Sigmoid colon (tissue), 7 donors: ENCODE results near the gene INO80E. TPM values are rescaled to one million over a fixed set of nuclear protein-coding genes. Genes with fewer than 3 reads are reported as not detected.
"Not testable (repeated sequence)": the region's sequence is repeated elsewhere in the genome, so short reads cannot be mapped to it uniquely, and the experiment has no call there.

ENCODE experiments used
- DNase-seq: peaks from one replicate; pipeline ENCODE4 v3.0.0-alpha.2; 2019
- H3K27ac ChIP-seq, 4 donors: fragments of 200-600 bp; sonication (generic); one replicate each; pipeline ENCODE4 v1.5.1; 2016 to 2019; ENCODE audit warnings: mild to moderate bottlenecking in 1 of 4
- H3K27me3 ChIP-seq, 3 donors: fragments of 200-600 bp; sonication (generic); one replicate each; pipeline ENCODE4 v1.5.1; 2019; ENCODE audit warnings: mild to moderate bottlenecking in 1 of 3
- H3K36me3 ChIP-seq, 4 donors: fragments of 200-600 bp; sonication (generic); one replicate each; pipeline ENCODE4 v1.5.1; 2016 to 2019
- H3K4me1 ChIP-seq, 4 donors: fragments of 200-600 bp; sonication (generic); one replicate each; pipeline ENCODE4 v1.5.1; 2017 to 2019
- H3K4me3 ChIP-seq, 4 donors: fragments of 200-600 bp; sonication (generic); one replicate each; pipeline ENCODE4 v1.5.1; 2017 to 2019; ENCODE audit warnings: mild to moderate bottlenecking in 2 of 4, moderate library complexity in 1 of 4
- H3K9me3 ChIP-seq, 4 donors: fragments of 200-600 bp in 3 of 4; sonication (generic) in 3 of 4; one replicate each; pipeline versions ENCODE4 v1.5.1 to v1.6.1; 2013 to 2019
- EP300 ChIP-seq, 4 donors: sonication (generic); formaldehyde crosslinking; IDR thresholded peaks; one replicate each; pipeline ENCODE4 v1.6.1; 2017; ENCODE audit warnings: antibody characterized with exemption in 4 of 4
- POLR2A ChIP-seq, 2 donors: fragments of 450-650 bp; IDR thresholded peaks; one replicate each; pipeline ENCODE4 v1.6.1; 2016; ENCODE audit warnings: antibody characterized with exemption in 2 of 2, mild to moderate bottlenecking in 2 of 2, moderate library complexity in 2 of 2
- POLR2AphosphoS5 ChIP-seq, 4 donors: sonication (generic); formaldehyde crosslinking; IDR thresholded peaks; one replicate each; pipeline ENCODE4 v1.6.1; 2017; ENCODE audit warnings: antibody characterized with exemption in 4 of 4
- WGBS, 2 donors: extraction: QIAGEN DNeasy Blood & Tissue Kit; methylation state at CpG; one replicate each; pipeline ENCODE4 v1.1.7; 2013; 5-methylcytosine and 5-hydroxymethylcytosine counted together
- intact Hi-C: fragments of 100-400 bp; cut with DNase I; formaldehyde crosslinking; loops from one replicate; pipeline ENCODE4 v1.15.1; 2023
- polyA plus RNA-seq, 3 donors: library from polyadenylated mRNA; stranded (reverse); fragments of 200-250 nt; gene quantifications; one replicate each; pipeline ENCODE4 v1.2.3, GENCODE V29; 2013
- total RNA-seq, 4 donors: library from RNA; depleted of rRNA; stranded (reverse); fragments of >200 nt; gene quantifications; one replicate each; pipeline ENCODE4 v1.1.0, GENCODE V29; 2016
- TF ChIP-seq, protein P1 (sequence below), 4 experiments: fragments of 450-650 bp in 3 of 4; fragments of 200-600 bp in 1 of 4; IDR thresholded peaks; one replicate each; pipeline ENCODE4 v1.5.1; 2016 to 2019; ENCODE audit warnings: antibody characterized with exemption in 4 of 4, mild to moderate bottlenecking in 3 of 4, moderate library complexity in 2 of 4
- donor health status: healthy with polysubstance abuse.
- donor health status: Bipolar disorder and iron deficiency.
- donor health status: healthy.

Gene INO80E
- total and polyA plus RNA-seq, 7 donors: 49.2 to 174 (median 59.8) TPM

DNA sequence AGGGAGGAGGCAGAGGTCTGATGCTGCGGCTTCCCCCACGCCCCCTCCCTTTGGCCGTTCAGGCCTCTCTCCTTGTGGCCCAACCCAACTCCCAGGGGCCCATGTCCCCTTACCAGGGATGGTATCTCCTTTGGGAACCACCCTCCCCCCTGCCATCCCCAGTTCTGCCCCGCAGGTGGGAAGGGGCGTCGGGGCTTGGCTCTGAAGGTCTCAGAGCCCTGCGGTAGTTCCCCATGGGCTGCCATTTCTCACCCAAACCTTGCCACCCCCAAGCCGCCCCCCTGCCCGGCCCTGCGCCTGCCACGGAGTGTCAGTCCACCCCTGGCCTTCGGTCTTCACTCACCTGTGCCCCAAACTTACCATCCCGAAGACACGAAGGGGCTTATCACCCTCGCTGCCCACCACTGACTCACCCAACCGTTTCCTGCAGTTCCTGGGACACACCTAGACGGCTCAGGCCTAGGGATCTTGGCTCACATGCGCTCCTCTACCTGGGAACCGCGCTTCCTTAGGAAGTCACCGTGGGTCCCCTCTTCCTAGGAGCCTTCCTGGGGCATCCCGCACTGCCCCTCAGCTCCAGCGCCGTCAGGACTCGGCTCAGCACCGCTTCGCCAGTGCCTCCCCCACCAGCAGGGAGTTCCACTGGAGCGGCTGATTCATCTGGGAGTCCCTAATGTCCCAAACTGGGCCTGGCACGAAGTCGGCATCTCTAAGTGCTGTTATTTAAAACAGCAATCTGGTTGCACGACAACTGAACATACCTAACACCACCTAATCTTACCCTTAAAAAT lies 15.9 kb downstream of the INO80E start:
- H3K27me3 ChIP-seq: peaks cover 24 to 47% (median 41%) of the 10 kb centered on the region in 3 donors
- TF ChIP-seq, protein P1, sequence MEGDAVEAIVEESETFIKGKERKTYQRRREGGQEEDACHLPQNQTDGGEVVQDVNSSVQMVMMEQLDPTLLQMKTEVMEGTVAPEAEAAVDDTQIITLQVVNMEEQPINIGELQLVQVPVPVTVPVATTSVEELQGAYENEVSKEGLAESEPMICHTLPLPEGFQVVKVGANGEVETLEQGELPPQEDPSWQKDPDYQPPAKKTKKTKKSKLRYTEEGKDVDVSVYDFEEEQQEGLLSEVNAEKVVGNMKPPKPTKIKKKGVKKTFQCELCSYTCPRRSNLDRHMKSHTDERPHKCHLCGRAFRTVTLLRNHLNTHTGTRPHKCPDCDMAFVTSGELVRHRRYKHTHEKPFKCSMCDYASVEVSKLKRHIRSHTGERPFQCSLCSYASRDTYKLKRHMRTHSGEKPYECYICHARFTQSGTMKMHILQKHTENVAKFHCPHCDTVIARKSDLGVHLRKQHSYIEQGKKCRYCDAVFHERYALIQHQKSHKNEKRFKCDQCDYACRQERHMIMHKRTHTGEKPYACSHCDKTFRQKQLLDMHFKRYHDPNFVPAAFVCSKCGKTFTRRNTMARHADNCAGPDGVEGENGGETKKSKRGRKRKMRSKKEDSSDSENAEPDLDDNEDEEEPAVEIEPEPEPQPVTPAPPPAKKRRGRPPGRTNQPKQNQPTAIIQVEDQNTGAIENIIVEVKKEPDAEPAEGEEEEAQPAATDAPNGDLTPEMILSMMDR (IDR thresholded peaks at IDR 0.05): no peak
- TF ChIP-seq POLR2AphosphoS5 (IDR thresholded peaks at IDR 0.05): no peak
- H3K9me3 ChIP-seq: no peaks in the 10 kb centered on the region
- DNase-seq: no peak
- H3K27ac ChIP-seq: no peak overlapping the region
- WGBS, 2 donors: 29 to 59% methylated on average over 31 of the region's 31 CpGs
- peak overlapping the region in 1 of 4 donors; percentile 46 for H3K4me3 ChIP-seq
- intact Hi-C loops: no loop called here
- peaks cover 0 to 20% (median 17%) of the 10 kb centered on the region in 4 donors for H3K4me1 ChIP-seq
- H3K36me3 ChIP-seq: no peaks in the 10 kb centered on the region

DNA sequence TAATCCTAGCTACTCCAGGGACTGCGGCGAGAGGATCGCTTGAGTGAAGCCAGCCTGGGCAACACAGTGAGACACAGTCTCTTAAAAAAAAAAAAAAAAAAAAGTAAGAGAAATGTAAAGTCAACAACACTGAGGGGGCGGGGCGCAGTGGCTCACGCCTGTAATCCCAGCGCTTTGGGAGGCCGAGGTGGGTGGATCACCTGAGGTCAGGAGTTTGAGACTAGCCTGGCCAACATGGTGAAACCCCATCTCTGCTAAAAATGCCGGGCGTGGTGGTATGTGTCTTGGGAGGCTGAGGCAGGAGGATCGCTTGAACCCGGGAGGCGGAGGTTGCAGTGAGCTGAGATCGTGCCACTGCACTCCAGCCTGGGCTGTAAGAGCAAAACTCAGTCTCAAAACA lies 16.6 kb downstream of the INO80E start:
- H3K27ac ChIP-seq, intact Hi-C loops, DNase-seq, H3K36me3 ChIP-seq, H3K9me3 ChIP-seq, H3K4me3 ChIP-seq: not testable (repeated sequence)
- H3K4me1 ChIP-seq: peaks cover 0 to 20% (median 17%) of the 10 kb centered on the region in 4 donors
- H3K27me3 ChIP-seq: peaks cover 24 to 47% (median 41%) of the 10 kb centered on the region in 3 donors
- 81 to 82% methylated on average over 14 of the region's 14 CpGs for WGBS, 2 donors

DNA sequence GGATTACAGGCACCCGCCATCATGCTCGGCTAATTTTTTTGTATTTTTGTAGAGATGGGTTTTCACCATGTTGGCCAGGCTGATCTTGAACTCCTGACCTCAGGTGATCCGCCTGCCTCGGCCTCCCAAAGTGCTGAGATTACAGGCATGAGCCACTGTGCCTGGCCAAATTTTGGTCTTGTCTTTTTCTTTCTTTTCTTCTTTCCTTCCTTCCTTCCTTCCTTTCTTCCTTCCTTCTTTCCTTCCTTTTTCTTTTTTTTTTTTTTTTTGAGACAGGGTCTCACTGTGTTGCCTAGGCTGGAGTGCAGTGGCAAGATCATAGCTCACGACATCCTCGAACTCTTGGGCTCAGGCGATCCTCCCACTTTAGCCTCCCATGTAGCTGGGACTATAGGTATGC lies 19.4 kb downstream of the INO80E start:
- intact Hi-C loops, H3K9me3 ChIP-seq, H3K27ac ChIP-seq, DNase-seq, H3K4me3 ChIP-seq, H3K36me3 ChIP-seq: not testable (repeated sequence)
- peaks cover 17 to 24% (median 24%) of the 10 kb centered on the region in 3 donors for H3K27me3 ChIP-seq
- 92 to 94% methylated on average over 7 of the region's 7 CpGs for WGBS, 2 donors
- H3K4me1 ChIP-seq: peaks cover 0 to 13% (median 11%) of the 10 kb centered on the region in 4 donors

DNA sequence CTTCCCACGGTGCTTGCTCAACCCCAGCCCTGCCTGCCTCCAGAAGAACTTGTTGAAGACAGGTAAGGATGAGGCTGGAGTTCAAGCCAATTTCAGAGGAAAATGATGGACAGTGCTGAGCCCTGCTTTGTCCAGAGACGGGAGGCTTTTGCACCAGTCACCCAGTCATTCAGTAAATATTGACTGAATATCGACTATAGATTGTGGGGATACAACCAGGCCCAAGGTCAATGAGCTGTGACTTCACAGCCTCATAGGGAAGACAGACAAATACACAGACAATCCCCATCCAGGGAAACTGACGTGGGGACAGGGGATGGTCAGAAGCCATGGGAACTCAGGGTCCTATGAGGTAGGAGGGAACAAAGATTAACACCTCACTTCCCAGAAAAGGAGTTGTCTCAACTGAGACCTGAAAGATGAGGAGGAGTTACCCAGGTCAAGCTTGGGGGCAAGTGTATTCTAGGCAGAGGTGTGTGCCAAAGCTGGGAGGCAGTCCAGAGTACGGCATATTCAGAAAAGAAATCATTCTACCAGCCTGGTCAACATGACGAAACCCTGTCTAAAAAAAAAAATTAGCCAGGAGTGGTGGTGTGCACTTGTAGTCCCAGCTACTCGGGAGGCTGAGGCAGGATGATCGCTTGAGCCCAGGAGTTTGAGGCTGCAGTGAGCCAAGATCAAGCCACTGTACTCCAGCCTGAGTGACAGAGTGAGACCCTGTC lies 20.7 kb downstream of the INO80E start:
- intact Hi-C loops: no loop called here

DNA sequence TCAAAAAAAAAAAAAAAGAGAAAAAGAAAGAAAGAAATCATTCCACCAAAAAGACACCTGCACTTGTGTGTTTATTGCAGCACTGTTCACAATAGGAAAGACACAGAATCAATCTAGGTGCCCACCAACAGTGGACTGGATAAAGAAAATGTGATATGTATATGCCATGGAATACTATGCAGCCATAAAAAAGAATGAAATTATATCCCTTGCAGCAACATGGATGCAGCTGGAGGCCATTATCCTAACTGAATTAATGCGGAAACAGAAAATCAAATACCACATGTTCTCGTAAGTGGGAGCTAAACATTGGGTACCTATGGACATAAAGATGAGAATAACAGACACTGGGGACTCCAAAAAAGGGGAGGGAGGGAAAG lies 21.2 kb downstream of the INO80E start:
- DNase-seq: no peak
- 94 to 98% methylated on average over 2 of the region's 2 CpGs for WGBS, 2 donors
- H3K9me3 ChIP-seq: no peaks in the 10 kb centered on the region
- H3K36me3 ChIP-seq: no peaks in the 10 kb centered on the region
- intact Hi-C loops: no loop called here
- H3K4me3 ChIP-seq: no peak overlapping the region
- H3K4me1 ChIP-seq: peaks cover 0 to 12% (median 11%) of the 10 kb centered on the region in 4 donors
- H3K27me3 ChIP-seq: peaks cover 0 to 6% (median 6%) of the 10 kb centered on the region in 3 donors
- TF ChIP-seq POLR2AphosphoS5 (IDR thresholded peaks at IDR 0.05) (no peak), POLR2A (IDR thresholded peaks at IDR 0.05) (no peak), EP300 (IDR thresholded peaks at IDR 0.05) (no peak)
- TF ChIP-seq, protein P1 (IDR thresholded peaks at IDR 0.05): no peak
- no peak overlapping the region for H3K27ac ChIP-seq

More for the DNA sequence above, 20.7 kb downstream of the INO80E start:
- Histone ChIP-seq H3K4me3 (no peak overlapping the region), H3K27ac (no peak overlapping the region), H3K27me3 (peaks cover 5 to 12% (median 11%) of the 10 kb centered on the region in 3 donors), H3K9me3 (no peaks in the 10 kb centered on the region), H3K4me1 (peaks cover 0 to 10% (median 10%) of the 10 kb centered on the region in 4 donors), H3K36me3 (no peaks in the 10 kb centered on the region)
- DNase-seq: no peak
- TF ChIP-seq, protein P1 (IDR thresholded peaks at IDR 0.05): no peak
- 73 to 81% methylated on average over 8 of the region's 8 CpGs for WGBS, 2 donors

DNA sequence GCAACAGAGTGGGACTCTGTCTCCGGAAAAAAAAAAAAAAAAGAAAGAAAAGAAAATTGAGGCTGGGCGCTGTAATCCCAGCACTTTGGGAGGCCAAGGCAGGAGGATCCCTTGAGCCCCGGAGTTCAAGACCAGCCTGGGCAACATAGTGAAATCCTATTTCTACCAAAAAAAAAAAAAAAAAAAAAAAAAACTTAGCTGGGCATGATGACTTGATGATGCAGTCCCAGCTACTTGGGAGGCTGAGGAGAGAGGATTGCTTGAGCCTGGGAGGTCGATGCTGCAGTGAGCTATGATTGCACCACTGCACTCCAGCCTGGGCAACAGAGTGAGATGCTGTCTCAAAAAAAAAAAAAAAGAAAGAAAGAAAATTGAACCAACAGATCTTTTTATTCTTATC lies 21.9 kb downstream of the INO80E start:
- H3K4me1 ChIP-seq: peaks cover 0 to 12% (median 11%) of the 10 kb centered on the region in 4 donors
- H3K9me3 ChIP-seq, H3K27me3 ChIP-seq, H3K27ac ChIP-seq, H3K36me3 ChIP-seq, DNase-seq, H3K4me3 ChIP-seq, intact Hi-C loops: not testable (repeated sequence)
- WGBS, 2 donors: 92 to 94% methylated on average over 4 of the region's 4 CpGs
